IPS-18c (cell line): ENCODE data around the gene FAM20A.

Experiments used
- H3K4me3 ChIP-seq: 2 replicates; pipeline ENCODE4 v1.7.0; 2013; ENCODE audit warnings: low read depth, mild to moderate bottlenecking, low read length, moderate library complexity; ENCODE audit not compliant: insufficient read depth
- H3K9me3 ChIP-seq: one replicate; pipeline ENCODE4 v1.6.1; 2013; ENCODE audit warnings: mild to moderate bottlenecking, low read length, moderate library complexity; ENCODE audit not compliant: control insufficient read depth, insufficient read depth

FAM20A gene

DNA sequence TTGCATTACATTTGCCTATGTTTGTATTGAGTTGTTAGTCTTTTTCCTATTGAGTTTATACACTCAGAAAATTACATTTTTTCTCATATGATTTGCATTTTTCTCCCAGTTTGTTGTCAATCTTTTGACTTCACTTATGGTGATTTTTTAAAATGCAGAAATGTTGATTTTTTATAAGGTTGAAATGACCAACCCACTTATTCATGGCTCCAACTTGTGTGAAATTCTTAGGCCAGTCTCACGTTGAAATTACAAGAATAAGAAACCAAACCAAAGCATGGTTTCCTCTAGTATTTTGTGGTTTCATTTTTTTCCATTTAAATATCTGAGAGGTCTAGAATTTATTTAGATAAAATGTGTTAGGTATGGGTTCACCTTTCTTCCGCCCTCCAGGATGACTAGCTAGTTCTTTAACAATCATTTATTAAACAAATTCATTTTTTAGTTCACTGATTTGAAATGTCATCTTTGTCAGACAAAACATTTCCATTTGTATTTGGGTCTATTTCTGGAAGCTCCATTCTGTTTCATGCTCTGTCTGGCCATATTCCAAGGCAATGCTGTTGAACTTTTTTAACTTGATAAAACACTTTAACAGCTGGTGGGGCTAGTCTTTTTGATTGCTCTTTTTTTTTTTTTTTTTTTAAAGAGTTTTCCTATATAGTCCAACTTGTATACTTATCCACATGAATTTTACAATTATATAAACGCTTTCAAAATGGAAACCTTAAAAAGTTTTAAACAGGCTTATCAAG lies 40.0 kb downstream of the FAM20A start:
- H3K9me3 ChIP-seq, result no peaks in the 10 kb centered on the region
- H3K4me3 ChIP-seq, result no peak overlapping the region

DNA sequence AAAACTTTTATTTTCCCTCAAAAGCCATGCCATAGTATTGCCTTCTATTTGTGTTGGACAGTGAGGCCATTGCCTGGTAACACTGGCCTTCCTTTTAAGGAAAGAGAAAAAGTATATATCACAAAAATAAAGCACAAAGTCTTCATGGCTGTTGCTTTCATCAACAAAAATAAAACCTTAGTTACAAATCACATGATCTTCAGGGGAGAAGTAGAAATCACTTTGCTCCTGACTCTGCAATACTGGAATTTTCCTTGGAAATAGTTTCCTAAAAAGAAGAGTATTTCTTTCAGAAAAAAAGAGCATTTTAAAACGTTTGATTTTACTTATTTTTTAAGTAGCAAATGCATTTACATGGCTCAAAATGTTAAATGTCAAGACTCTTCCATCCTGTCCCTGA lies 41.9 kb downstream of the FAM20A start:
- H3K9me3 ChIP-seq, result no peaks in the 10 kb centered on the region
- no peak overlapping the region for H3K4me3 ChIP-seq

DNA sequence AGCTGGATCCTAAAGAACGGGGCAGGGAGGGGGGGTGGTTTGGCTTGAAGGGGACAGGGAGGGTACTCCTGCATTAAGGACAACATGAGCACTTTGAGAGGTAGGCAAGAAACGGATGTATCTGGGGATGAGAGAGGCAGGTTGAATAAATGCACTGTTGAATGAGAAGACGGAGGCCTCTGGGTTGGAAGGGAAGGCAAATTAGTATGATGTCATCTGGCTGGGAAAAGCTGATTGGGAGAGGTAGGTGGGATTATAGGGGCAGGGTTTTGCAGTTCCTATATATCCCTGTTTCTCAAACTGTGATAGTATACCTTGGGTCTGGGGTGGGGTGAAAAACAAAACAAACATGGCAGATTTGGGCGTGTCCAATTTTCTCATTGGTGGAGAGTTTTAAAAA lies 44.6 kb downstream of the FAM20A start:
- Histone ChIP-seq H3K9me3 (peaks cover 4% of the 10 kb centered on the region), H3K4me3 (no peak overlapping the region)

DNA sequence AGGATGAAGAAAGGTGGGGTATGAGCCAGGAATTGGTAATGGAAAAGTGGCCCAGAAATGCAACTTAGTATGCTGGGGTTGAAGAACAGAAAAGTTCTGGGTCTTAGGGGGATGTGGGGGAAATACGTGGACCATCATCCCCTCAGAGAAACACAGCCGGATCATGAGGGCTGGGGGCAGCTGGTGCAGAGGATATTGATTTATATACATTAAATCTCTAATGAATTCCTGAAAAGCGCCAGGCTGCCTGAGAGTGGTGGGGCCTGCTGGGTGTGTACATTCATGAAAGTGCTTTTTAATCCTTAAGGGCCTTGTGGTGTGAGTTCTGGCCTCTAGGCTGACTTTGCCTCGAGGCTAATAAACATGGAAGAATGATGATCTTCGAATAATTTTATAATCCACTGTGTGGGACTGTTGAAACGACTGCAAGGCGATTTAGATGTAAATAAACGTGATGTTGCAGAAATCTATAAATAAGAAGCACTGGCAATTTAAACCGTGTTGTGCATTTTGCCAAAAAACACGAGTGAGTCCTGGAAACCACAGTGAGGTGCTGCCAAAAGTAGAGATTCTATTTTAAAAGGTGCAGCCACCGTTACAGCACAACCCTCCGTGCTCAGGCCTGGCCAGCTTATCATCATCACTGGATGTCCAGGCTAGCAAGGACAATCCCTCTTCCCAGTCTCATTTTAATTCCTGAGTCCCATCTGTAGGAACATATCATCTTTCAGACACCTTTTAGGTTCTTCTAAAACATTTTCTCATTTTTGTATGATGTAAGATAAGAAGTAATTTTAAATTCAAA lies 56.9 kb downstream of the FAM20A start:
- Histone ChIP-seq H3K4me3 (no peak overlapping the region), H3K9me3 (no peaks in the 10 kb centered on the region)

DNA sequence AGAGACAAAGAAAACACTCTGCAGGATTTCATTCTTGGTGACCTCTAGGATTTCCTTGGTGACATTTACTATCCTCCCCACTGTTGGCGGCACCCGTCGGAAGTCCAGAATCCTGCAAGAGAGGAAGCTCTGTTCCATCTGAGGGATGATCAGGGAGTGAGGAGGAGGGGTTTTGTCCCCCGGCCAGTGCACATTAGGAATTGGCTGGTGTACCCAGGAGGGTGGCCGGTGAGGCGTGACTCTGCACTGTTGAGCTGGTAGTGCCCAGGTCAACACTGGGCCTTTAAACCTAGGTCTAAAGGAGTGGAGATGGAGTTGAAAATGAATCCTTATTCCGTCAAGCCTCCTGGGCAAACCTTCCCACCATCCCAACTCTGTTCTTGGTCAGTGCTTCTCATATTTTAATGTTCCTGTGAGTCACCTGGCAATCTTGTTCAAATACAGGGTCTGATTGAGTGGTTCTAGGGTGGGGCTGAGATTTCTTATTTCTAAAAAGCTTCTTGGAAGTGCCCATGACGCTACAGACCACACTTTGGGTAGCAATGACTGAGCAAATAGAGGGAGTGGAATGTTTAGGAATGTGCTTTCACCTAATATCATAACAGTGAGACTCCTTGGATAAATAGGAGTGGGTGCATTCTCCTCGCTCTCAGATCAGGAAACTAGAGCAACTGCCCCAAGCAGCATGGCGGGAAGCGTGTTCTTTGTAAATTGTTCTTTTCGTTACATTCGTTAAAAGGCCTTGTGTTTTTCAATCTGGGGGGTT lies 58.3 kb downstream of the FAM20A start:
- no peak overlapping the region for H3K4me3 ChIP-seq
- H3K9me3 ChIP-seq, result no peaks in the 10 kb centered on the region

DNA sequence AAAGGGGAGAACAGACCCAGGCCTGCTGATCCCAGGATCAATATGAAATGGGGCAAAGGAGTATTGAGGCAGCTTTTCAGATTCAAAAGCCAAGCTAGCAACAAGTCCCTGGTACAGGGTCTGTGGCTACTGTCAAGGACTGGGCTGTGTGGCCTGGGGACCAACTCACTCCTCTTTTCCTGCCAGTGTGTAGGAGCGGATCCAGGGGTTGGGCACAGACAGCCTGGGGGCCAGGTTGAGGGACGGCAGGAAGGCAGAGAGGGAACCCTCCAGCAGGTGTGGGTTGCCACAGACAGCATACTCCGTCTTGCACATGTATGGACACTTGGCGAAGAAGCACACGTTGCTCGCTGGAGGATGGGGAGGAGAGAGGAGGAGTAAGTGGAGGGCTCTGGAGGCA lies 59.4 kb downstream of the FAM20A start:
- no peak overlapping the region for H3K4me3 ChIP-seq
- no peaks in the 10 kb centered on the region for H3K9me3 ChIP-seq

DNA sequence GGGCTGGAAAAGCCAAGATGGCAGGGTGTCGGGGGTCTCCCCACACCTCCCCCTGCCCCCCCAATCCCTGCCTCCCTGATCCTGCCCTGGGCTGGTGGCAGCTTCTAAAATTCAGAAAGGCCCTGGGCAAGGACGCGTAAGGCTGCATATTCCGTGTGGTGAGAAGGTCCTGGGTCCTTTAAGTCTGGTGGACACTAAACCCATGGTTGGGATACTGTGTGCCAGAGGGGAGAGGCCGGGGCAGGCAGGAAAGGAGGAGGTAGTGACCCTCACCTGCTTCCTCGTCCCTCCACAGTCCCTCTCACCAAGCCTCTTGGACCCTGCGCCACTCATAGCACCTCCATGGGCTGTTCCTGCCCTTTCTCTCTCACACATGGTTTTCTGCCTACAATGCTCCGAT lies 60.2 kb downstream of the FAM20A start:
- Histone ChIP-seq H3K9me3 (no peaks in the 10 kb centered on the region), H3K4me3 (no peak overlapping the region)

DNA sequence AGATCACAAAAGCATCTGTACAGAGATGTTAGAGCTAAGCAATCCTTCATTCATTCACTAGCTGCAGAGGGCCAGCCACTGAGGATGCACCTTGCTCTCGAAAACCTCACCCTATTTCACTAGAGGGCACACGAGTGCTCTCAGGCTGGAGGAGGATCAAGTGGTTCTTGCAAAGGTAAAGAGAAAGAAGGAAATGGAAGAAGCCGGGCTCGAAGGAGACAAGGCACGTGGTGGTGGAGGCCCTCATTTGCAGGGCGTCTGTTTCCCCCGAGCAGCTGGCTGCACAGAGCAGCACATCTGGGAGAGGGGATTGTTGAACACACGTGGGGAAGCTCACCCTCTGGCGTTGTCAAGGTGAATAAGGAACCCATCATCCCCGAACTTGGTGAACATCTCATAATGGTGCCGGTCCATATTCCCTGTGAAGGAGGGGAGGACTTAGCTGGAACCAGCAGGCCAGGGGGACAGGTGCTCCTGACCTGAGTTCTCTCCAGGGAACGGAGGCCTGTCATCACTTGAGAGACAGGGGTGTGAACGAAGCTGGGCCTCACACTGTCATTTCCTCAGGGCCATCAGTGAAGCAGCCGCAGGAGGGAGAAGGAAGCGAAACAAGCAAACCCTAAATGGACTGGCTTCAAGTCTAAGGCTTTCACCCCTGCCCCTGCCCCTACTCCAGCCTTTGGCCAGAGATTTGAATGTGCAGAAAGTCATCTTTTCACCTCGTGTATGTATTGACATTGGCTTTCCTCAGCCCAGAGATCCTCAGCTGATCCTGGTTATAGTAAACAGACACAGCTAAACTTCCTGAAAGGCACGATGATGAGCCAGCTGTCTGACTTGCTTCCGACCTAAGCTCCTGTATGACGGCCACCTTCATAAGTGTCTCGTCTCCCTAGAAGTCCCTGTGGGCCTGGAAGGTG lies 61.4 kb downstream of the FAM20A start:
- H3K9me3 ChIP-seq, result no peaks in the 10 kb centered on the region
- H3K4me3 ChIP-seq, result no peak overlapping the region

DNA sequence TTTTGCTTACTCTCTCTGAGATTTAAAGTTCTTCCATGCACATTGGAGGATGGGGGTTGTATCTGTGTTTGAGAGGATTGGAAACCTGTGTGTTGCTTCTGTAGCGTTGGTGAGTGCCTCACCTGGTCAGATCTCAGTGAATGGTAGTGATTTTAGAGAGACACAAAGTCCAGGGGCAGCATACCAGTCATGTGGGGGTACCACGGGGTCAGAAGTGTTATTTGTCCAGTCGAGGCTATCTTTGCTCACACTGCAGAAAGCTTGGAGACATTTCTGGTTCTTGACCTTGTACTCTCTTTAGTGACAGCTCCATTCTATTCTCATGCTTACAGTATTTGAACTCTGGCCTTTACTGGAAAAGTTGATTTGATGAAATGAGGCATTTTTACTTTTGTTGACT lies 65.2 kb downstream of the FAM20A start:
- no peaks in the 10 kb centered on the region for H3K9me3 ChIP-seq
- H3K4me3 ChIP-seq, result no peak overlapping the region

DNA sequence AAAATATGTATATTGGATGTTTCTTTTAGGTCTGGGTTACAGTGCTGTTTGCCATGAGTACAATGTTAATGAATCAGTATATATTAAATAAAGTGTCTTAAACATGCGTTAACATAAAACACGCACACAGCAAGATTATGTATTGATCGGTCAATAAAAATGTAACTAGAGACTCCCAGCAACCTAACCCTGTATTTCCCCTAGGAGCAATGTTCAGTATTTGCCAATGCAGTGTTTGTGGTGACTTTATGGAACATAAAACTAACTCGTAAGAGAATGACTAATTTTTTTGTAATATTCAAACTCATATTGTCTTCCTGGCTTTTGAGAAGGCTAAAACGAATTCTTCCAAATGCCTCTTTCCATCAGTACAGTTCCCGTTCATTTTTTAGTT lies 66.5 kb downstream of the FAM20A start:
- Histone ChIP-seq H3K4me3 (no peak overlapping the region), H3K9me3 (no peaks in the 10 kb centered on the region)

DNA sequence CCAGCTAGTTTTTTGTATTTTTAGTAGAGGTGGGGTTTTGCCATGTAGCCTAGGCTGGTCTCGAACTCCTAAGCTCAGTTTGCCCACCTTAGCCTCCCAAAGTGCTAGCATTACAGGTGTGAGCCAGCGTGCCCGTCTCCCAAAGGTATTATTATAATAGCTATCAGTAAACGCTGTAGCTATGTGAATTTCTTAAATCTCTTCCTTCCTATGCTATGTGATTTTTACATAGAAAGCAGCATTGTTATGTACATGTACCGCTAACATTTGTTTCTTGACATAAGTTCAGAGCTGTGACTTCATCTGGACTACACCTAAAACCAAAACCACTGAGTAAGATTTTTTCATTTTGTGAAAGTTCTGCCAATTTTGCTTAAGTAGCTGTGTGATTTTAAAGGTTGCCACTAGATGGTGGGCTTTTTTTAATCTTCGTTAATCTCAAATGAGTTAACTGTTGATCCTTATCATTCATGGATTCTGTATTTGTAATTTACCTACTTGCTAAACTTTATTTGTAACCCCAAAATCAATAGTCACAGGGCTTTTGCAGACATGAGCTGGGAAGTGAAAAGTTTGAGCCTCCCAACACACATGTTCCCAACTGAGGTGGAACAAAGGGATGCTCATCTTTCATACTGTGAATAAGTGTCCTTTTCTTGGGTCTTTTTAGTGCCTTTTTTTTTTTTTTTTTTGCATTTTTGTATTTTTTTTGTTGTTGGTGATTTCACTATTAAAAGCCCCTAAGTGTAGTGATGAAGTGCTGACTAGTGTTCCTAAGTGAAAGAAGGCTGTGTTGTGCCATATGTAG lies 67.1 kb downstream of the FAM20A start:
- no peak overlapping the region for H3K4me3 ChIP-seq

DNA sequence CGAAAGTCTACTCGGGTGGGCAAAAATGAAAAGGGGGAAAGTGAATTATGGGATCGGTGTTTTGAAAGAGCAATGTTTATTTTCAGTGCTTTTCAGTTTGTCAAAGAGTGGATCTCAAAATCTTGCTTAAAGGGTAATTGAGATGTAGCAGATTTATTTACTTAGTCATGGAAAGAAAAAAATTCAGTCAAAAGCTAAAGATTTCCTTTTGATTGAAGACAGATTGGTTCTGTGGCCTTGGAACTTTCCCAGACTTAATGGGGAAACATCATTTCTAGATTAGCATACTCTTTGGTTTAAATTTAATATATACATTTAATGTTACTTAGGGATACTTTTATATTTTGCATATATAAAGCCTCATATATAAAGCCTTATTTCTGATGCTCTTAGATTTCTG lies 68.3 kb downstream of the FAM20A start:
- no peaks in the 10 kb centered on the region for H3K9me3 ChIP-seq
- no peak overlapping the region for H3K4me3 ChIP-seq

More for the DNA sequence above, 67.1 kb downstream of the FAM20A start:
- H3K9me3 ChIP-seq, result no peaks in the 10 kb centered on the region

DNA sequence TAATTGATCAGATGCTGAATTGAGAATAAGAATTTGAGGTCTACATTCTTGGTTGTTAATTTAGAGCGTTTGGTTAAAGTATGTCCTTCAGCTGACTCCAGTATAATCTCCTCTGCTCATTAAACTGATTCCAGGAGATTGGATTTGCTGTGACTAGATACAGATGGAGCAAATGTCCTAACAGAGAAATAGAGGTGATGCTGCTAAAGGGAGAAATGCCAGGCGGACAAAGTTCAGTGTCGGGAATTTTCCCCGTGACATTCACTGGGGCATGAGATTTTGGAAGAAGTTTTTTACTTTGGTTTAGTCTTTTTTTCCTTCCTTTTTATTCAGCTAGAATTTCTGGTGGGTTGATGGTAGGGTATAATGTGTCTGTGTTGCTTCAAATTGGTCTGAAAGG lies 69.9 kb downstream of the FAM20A start:
- H3K4me3 ChIP-seq, result no peak overlapping the region
- no peaks in the 10 kb centered on the region for H3K9me3 ChIP-seq

DNA sequence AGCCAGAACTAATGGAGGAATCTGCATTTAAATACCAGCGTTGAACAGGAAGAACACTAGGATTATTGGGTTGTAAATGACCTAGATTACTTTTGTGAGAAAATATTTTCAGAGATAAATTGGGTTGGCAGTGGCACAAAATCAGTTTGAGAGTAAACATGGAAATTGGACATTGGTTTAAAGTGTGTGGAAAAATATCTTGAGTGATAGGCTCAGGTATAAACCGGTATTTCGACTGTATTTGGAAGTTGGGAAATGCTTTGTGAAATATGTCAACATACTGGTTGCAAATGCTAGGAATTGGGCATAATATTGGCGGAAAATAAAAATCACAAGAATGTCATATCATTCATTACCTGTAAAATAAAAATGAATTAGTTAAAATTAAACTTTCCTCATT lies 73.9 kb downstream of the FAM20A start:
- no peak overlapping the region for H3K4me3 ChIP-seq
- H3K9me3 ChIP-seq, result no peaks in the 10 kb centered on the region

DNA sequence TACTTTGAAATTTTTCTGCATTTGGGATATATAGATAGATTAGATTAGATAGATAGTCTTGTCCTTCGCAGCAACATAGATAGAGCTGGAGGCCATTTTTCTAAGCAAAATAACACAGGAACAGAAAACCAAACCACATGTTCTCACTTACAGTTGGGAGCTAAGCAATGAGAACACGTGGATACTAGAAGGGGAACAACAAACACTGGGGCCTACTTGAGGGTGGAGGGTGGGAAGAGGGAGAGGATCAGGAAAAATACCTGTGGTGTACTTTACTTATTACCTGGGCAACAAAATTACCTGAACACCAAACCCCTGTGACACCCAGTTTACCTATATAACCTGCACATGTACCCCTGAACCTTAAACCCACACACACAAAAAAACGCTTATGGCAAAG lies 74.6 kb downstream of the FAM20A start:
- no peak overlapping the region for H3K4me3 ChIP-seq
- no peaks in the 10 kb centered on the region for H3K9me3 ChIP-seq

DNA sequence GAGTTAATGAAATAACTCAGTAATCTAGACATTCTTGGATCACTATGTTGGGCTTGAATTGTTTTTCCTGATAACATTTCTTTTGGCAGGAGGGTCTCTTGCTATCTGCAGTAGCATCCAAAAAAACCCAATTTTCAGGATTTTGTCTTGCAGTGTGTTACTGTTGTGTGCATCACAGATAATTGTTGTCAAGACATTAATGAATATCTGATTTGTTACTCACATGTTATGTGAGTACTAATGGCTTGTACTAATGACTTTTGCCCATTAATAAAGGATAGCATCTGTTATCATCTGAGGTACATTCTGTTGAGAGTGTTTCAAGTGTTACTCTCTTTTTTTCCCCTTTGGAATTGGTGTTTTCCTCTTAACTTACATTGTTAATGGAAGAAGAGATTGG lies 78.9 kb downstream of the FAM20A start:
- no peaks in the 10 kb centered on the region for H3K9me3 ChIP-seq
- H3K4me3 ChIP-seq, result no peak overlapping the region
